Measurements from ENCODE around the gene CIB2.

- TF ChIP-seq EZH2phosphoT487 (IDR thresholded peaks at IDR 0.05; ENCODE audit: borderline replicate concordance, low read length) = no peak
- TF ChIP-seq CTCF (IDR thresholded peaks at IDR 0.05; ENCODE audit: low read depth, low read length, poor library complexity, severe bottlenecking) = no peak
Observed at GRCh38 chr15:78065973-78066946, 65.0 kb downstream of the CIB2 start.

All from DOHH2 (cell line).